Vagina (tissue), 2 donors: Measurements from ENCODE around the gene KAZALD1. TPM values are rescaled to one million over a fixed set of nuclear protein-coding genes. Genes with fewer than 3 reads are reported as not detected.
A peak's percentile ranks its signal among the peaks of the same experiment; 100 is the strongest.

ENCODE experiments used
- DNase-seq, 2 donors: peaks; one replicate each; pipeline ENCODE4 v3.0.0-alpha.2; 2017; ENCODE audit errors: extremely low spot score in 2 of 2
- H3K27ac ChIP-seq: fragments of 200-600 bp; sonication (generic); one replicate; pipeline ENCODE4 v1.5.1; 2019
- H3K27me3 ChIP-seq: fragments of 200-600 bp; sonication (generic); one replicate; pipeline ENCODE4 v1.5.1; 2019
- H3K36me3 ChIP-seq, 2 donors: fragments of 200-600 bp; sonication (generic); one replicate each; pipeline ENCODE4 v1.5.1; 2017 to 2019
- H3K4me1 ChIP-seq: fragments of 200-600 bp; sonication (generic); one replicate; pipeline ENCODE4 v1.5.1; 2019
- H3K4me3 ChIP-seq, 2 donors: fragments of 200-600 bp; sonication (generic); 1 replicate in 1 of 2; 2 replicates in 1 of 2; pipeline ENCODE4 v1.5.1; 2016 to 2019
- H3K9me3 ChIP-seq: fragments of 200-600 bp; sonication (generic); one replicate; pipeline ENCODE4 v1.5.1; 2019
- CTCF ChIP-seq, 3 experiments: fragments of 450-650 bp in 2 of 3; fragments of 200-600 bp in 1 of 3; sonication (generic) in 1 of 3; IDR thresholded peaks; one replicate each; pipeline ENCODE4 v1.5.1; 2017 to 2019; ENCODE audit warnings: antibody characterized with exemption in 3 of 3, mild to moderate bottlenecking in 2 of 3, moderate library complexity in 2 of 3
- POLR2A ChIP-seq, 2 donors: fragments of 450-650 bp; IDR thresholded peaks; one replicate each; pipeline ENCODE4 v1.6.1; 2017; ENCODE audit warnings: antibody characterized with exemption in 2 of 2, mild to moderate bottlenecking in 2 of 2, moderate library complexity in 2 of 2
- POLR2AphosphoS5 ChIP-seq, 2 donors: sonication (generic); formaldehyde crosslinking; IDR thresholded peaks; one replicate each; pipeline ENCODE4 v1.9.0; 2017; ENCODE audit warnings: antibody characterized with exemption in 2 of 2, mild to moderate bottlenecking in 2 of 2, low read depth in 1 of 2; ENCODE audit not compliant: insufficient read depth in 1 of 2
- intact Hi-C: fragments of 100-400 bp; cut with DNase I; formaldehyde crosslinking; loops from one replicate; pipeline ENCODE4 v1.15.1; 2023
- total RNA-seq: library from RNA; depleted of rRNA; stranded (reverse); fragments of >200 nt; gene quantifications from one replicate; pipeline ENCODE4 v1.2.3, GENCODE V29; 2016

KAZALD1 gene
- total RNA-seq, 1 donor from 2014 or later: 4.2 TPM

GRCh38 chr10:101050208-101051069, 11.3 kb upstream of the KAZALD1 start:
- no peaks in the 10 kb centered on the region for H3K36me3 ChIP-seq
- intact Hi-C loops: no loop called here
- no peaks in the 10 kb centered on the region for H3K9me3 ChIP-seq
- peaks cover 8% of the 10 kb centered on the region for H3K27me3 ChIP-seq
- no peak for TF ChIP-seq POLR2AphosphoS5 (IDR thresholded peaks at IDR 0.05; ENCODE audit: insufficient read depth in 1 of 2, low read depth in 1 of 2)
- peak; percentile 34 to 54 (median 53) for TF ChIP-seq CTCF (IDR thresholded peaks at IDR 0.05)
- H3K4me3 ChIP-seq: peak overlapping the region in 1 of 2 donors; percentile 7
- peaks cover 20% of the 10 kb centered on the region for H3K4me1 ChIP-seq
- no peak for DNase-seq
- no peak overlapping the region for H3K27ac ChIP-seq

GRCh38 chr10:101052285-101052684, 9.5 kb upstream of the KAZALD1 start:
- no peaks in the 10 kb centered on the region for H3K36me3 ChIP-seq
- H3K4me1 ChIP-seq: peaks cover 20% of the 10 kb centered on the region
- intact Hi-C loops: no loop called here
- no peak for TF ChIP-seq CTCF (IDR thresholded peaks at IDR 0.05)
- TF ChIP-seq POLR2AphosphoS5 (IDR thresholded peaks at IDR 0.05; ENCODE audit: insufficient read depth in 1 of 2, low read depth in 1 of 2): no peak
- TF ChIP-seq POLR2A (IDR thresholded peaks at IDR 0.05): no peak
- no peak overlapping the region for H3K27ac ChIP-seq
- H3K27me3 ChIP-seq: peaks cover 8% of the 10 kb centered on the region
- no peak overlapping the region for H3K4me3 ChIP-seq
- no peaks in the 10 kb centered on the region for H3K9me3 ChIP-seq
- no peak for DNase-seq

- intact Hi-C loops: no loop called here
- peaks cover 8% of the 10 kb centered on the region for H3K27me3 ChIP-seq
- DNase-seq: no peak
- no peaks in the 10 kb centered on the region for H3K9me3 ChIP-seq
- H3K4me1 ChIP-seq: peaks cover 12% of the 10 kb centered on the region
- no peak overlapping the region for H3K27ac ChIP-seq
- TF ChIP-seq CTCF (IDR thresholded peaks at IDR 0.05) (no peak), POLR2A (IDR thresholded peaks at IDR 0.05) (no peak), POLR2AphosphoS5 (IDR thresholded peaks at IDR 0.05; ENCODE audit: insufficient read depth in 1 of 2, low read depth in 1 of 2) (no peak)
- H3K36me3 ChIP-seq: no peaks in the 10 kb centered on the region
- H3K4me3 ChIP-seq: no peak overlapping the region
These were observed 8.3 kb upstream of the KAZALD1 start for GRCh38 chr10:101053516-101053915.

- H3K27me3 ChIP-seq: peaks cover 8% of the 10 kb centered on the region
- H3K36me3 ChIP-seq: no peaks in the 10 kb centered on the region
- TF ChIP-seq POLR2A (IDR thresholded peaks at IDR 0.05) (no peak), POLR2AphosphoS5 (IDR thresholded peaks at IDR 0.05; ENCODE audit: insufficient read depth in 1 of 2, low read depth in 1 of 2) (no peak), CTCF (IDR thresholded peaks at IDR 0.05) (no peak)
- H3K9me3 ChIP-seq: no peaks in the 10 kb centered on the region
- no peak overlapping the region for H3K27ac ChIP-seq
- intact Hi-C loops: no loop called here
- H3K4me1 ChIP-seq: peaks cover 11% of the 10 kb centered on the region
- H3K4me3 ChIP-seq: no peak overlapping the region
- no peak for DNase-seq
These were observed 7.4 kb upstream of the KAZALD1 start for GRCh38 chr10:101054351-101054750.

- TF ChIP-seq POLR2A (IDR thresholded peaks at IDR 0.05) (no peak), CTCF (IDR thresholded peaks at IDR 0.05) (no peak), POLR2AphosphoS5 (IDR thresholded peaks at IDR 0.05; ENCODE audit: insufficient read depth in 1 of 2, low read depth in 1 of 2) (no peak)
- no peak for DNase-seq
- H3K4me1 ChIP-seq: peaks cover 9% of the 10 kb centered on the region
- H3K36me3 ChIP-seq: no peaks in the 10 kb centered on the region
- no peaks in the 10 kb centered on the region for H3K9me3 ChIP-seq
- H3K27ac ChIP-seq: no peak overlapping the region
- intact Hi-C loops: no loop called here
- no peak overlapping the region for H3K4me3 ChIP-seq
- peaks cover 4% of the 10 kb centered on the region for H3K27me3 ChIP-seq
These were observed 6.9 kb upstream of the KAZALD1 start for GRCh38 chr10:101054876-101055275.
